ENCODE measurements around the gene TGFBR1. TPM values are rescaled to one million over a fixed set of nuclear protein-coding genes. Genes with fewer than 3 reads are reported as not detected.

TGFBR1 gene
- total RNA-seq, 1 donor from 2014 or later = 12.3 TPM

DNA sequence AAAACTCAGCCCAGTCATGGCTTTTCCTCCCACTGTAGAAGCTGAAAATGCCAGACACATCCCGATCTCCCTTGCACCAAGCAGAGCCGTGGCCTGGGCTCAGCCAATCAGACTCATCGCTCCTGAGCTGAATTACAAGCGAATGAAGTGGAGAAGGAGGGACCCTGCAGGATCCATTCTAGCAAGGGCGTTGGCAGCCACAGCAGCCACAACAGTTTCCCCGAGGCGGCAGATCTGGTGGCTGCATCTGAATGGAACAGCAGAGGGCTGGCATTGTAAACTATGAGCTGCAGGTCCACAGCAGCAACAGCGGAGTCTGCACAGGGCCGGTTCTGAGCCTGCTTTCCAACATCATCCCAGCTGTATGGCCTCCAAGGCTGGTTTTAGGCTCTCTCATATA lies 93.1 kb downstream of the TGFBR1 start:
- DNase-seq (no peak), ATAC-seq (no peak)
- intact Hi-C loops (cut with micrococcal nuclease) = no loop called here

DNA sequence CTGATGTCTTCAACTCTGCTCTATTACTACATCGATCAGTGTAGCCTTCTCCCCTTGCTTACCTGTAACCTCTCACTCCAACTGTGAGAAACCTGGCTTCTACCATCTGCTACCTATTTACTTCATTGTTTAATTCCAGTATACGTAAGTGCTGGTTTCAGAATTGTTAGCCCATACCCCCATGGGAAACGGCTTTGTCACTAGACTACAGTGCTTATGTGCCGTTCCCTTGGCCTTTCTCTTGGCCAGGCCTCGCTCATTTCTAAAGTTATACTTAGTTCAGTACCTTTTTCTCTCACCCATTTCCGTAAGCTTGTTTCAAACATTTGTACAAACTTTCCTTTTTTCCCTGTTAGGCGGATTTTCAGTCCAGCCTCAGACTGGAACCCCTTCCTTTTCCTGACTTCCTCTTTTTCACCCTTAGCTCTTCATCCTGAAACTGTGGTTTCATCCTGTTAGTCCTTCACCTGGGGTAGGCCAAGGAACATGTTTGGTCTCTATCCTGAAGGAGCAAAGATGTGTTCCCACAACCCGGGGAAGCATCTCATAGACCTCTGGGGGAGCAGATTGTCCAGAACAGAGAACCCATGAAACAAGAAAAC lies 95.1 kb downstream of the TGFBR1 start:
- ATAC-seq = no peak
- intact Hi-C loops (cut with micrococcal nuclease) = no loop called here
- DNase-seq = no peak

DNA sequence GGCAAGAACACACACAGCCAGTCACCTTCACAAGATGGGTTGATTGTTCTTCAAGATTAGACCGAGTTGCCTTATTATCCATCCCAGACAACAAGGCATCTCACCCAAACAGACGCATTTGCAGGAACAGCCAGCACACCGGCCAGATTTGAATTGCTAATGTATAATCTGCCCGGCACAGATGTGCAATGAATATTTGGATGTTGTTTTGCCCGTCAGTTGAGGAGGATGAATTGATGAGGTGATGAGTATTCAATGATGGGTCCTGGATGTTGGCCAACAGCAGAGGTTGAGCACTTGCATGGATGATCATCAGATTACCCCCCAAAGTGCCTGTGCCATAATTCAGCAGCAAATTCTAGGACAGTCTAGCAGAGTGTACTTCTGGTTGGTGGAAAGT lies 96.7 kb downstream of the TGFBR1 start:
- DNase-seq (no peak), ATAC-seq (no peak)
- intact Hi-C loops (cut with micrococcal nuclease) = no loop called here

Other genes starting within 250 kb of the TGFBR1 start
- 47.2 TPM for gene COL15A1, start 161.2 kb upstream of the TGFBR1 start, total RNA-seq
- gene ALG2, start 116.8 kb downstream of the TGFBR1 start, total RNA-seq = 15.0 TPM
- gene SEC61B, start 117.2 kb downstream of the TGFBR1 start, total RNA-seq = 46.7 TPM

Data from left ventricle myocardium superior (tissue), 1 donor.